ENCODE measurements around the gene SCN1A. TPM values are rescaled to one million over a fixed set of nuclear protein-coding genes. Genes with fewer than 3 reads are reported as not detected.

The SCN1A gene
- total RNA-seq, 1 experiment from 2014 or later = 1.6 TPM

- CTCF ChIA-PET = no interaction called here
- Mint-ChIP-seq H3K4me3 (no peak overlapping the region), H3K4me1 (no peaks in the 10 kb centered on the region), H3K27me3 (ENCODE audit: low read depth) (no peaks in the 10 kb centered on the region), H3K9me3 (no peaks in the 10 kb centered on the region), H3K36me3 (no peaks in the 10 kb centered on the region), H3K27ac (no peak overlapping the region)
- no peak for DNase-seq (ENCODE audit: low spot score)
- POLR2A ChIA-PET = interaction anchor here (0.5 kb wide), 1 partner anchor 30 kb away, joined by 3 read pairs; no protein-coding TSS in a partner anchor
- ATAC-seq = no peak; the same call in 1 of the 2 replicates
- TF ChIP-seq KAT7 (CRISPR knock-in tag; IDR thresholded peaks at IDR 0.05; ENCODE audit: borderline replicate concordance) = no peak
- TF ChIP-seq ATF3 (CRISPR knock-in tag; conservative IDR thresholded peaks at IDR 0.05) = no peak
- no peak for TF ChIP-seq CTCF (IDR thresholded peaks at IDR 0.05)
- TF ChIP-seq GRHL2 (CRISPR knock-in tag; IDR thresholded peaks at IDR 0.05; ENCODE audit: insufficient replicate concordance, severe bottlenecking) = no peak
- no peak for TF ChIP-seq AFF4 (CRISPR knock-in tag; IDR thresholded peaks at IDR 0.05; ENCODE audit: borderline replicate concordance)
- no peak for TF ChIP-seq FOXJ3 (CRISPR knock-in tag; IDR thresholded peaks at IDR 0.05; ENCODE audit: borderline replicate concordance)
- TF ChIP-seq ESRRA (CRISPR knock-in tag; IDR thresholded peaks at IDR 0.05; ENCODE audit: borderline replicate concordance) = no peak
- TF ChIP-seq PREB (CRISPR knock-in tag; IDR thresholded peaks at IDR 0.05; ENCODE audit: borderline replicate concordance) = no peak
- no peak for TF ChIP-seq CREB1 (CRISPR knock-in tag; IDR thresholded peaks at IDR 0.05)
- no peak for TF ChIP-seq HMGA2 (CRISPR knock-in tag; IDR thresholded peaks at IDR 0.05)
- TF ChIP-seq FOXP4 (CRISPR knock-in tag; IDR thresholded peaks at IDR 0.05) = no peak
- no peak for TF ChIP-seq OVOL2 (CRISPR knock-in tag; IDR thresholded peaks at IDR 0.05; ENCODE audit: borderline replicate concordance)
- no peak for TF ChIP-seq ZNF138 (CRISPR knock-in tag; conservative IDR thresholded peaks at IDR 0.05)
- no peak for TF ChIP-seq RELA (CRISPR knock-in tag; IDR thresholded peaks at IDR 0.05; ENCODE audit: borderline replicate concordance)
- no peak for TF ChIP-seq ZNF232 (CRISPR knock-in tag; IDR thresholded peaks at IDR 0.05)
Observed at GRCh38 chr2:166081131-166081632, 46.6 kb downstream of the SCN1A start.

- no peaks in the 10 kb centered on the region for H3K36me3 Mint-ChIP-seq
- H3K9me3 Mint-ChIP-seq = no peaks in the 10 kb centered on the region
- ATAC-seq (no peak), DNase-seq (ENCODE audit: low spot score) (no peak)
- POLR2A ChIA-PET = no interaction called here
- no peaks in the 10 kb centered on the region for H3K27me3 Mint-ChIP-seq (ENCODE audit: low read depth)
- H3K4me3 Mint-ChIP-seq = no peak overlapping the region
- H3K27ac Mint-ChIP-seq = no peak overlapping the region
- no peaks in the 10 kb centered on the region for H3K4me1 Mint-ChIP-seq
- CTCF ChIA-PET = no interaction called here
- TF ChIP-seq ZNF232 (CRISPR knock-in tag; IDR thresholded peaks at IDR 0.05) = no peak
- TF ChIP-seq MYBL2 (CRISPR knock-in tag; IDR thresholded peaks at IDR 0.05) = no peak
- TF ChIP-seq FOXK1 (CRISPR knock-in tag; IDR thresholded peaks at IDR 0.05) = no peak
- no peak for TF ChIP-seq EMX1 (CRISPR knock-in tag; IDR thresholded peaks at IDR 0.05)
- TF ChIP-seq JAZF1 (CRISPR knock-in tag; IDR thresholded peaks at IDR 0.05) = no peak
- TF ChIP-seq AFF4 (CRISPR knock-in tag; IDR thresholded peaks at IDR 0.05; ENCODE audit: borderline replicate concordance) = no peak
- TF ChIP-seq IRF1 (CRISPR knock-in tag; IDR thresholded peaks at IDR 0.05) = no peak
- no peak for TF ChIP-seq ZNF121 (CRISPR knock-in tag; IDR thresholded peaks at IDR 0.05)
- no peak for TF ChIP-seq RELA (CRISPR knock-in tag; IDR thresholded peaks at IDR 0.05; ENCODE audit: borderline replicate concordance)
- no peak for TF ChIP-seq IRF2 (CRISPR knock-in tag; IDR thresholded peaks at IDR 0.05; ENCODE audit: borderline replicate concordance, low read depth)
Observed at GRCh38 chr2:166074430-166074829, 53.4 kb downstream of the SCN1A start.

All from WTC11 (cell line).